Stimulated activated memory B cell treated with anti-CD40 and anti-IgM and Interleukin-4, amounts not matched to agents 10 μg/mL and 1 μg/mL and 100 μg/mL, for 72 hours (primary cell): ENCODE measurements around the gene POLA1.

Source experiments
- ATAC-seq: fragments of 150-1000 bp; cut with Tn5 transposase; 2 replicates; pipeline ENCODE4 v1.10.0; 2021
- H3K27ac Mint-ChIP-seq: one replicate; pipeline ENCODE4 v1.8.0; 2022; ENCODE audit warnings: mild to moderate bottlenecking, mixed read lengths
- H3K27me3 Mint-ChIP-seq: one replicate; pipeline ENCODE4 v1.8.0; 2022; ENCODE audit warnings: mixed read lengths
- H3K36me3 Mint-ChIP-seq: one replicate; pipeline ENCODE4 v1.8.0; 2022; ENCODE audit warnings: mixed read lengths
- H3K4me1 Mint-ChIP-seq: one replicate; pipeline ENCODE4 v1.8.0; 2022; ENCODE audit warnings: mixed read lengths
- H3K4me3 Mint-ChIP-seq: one replicate; pipeline ENCODE4 v1.8.0; 2022; ENCODE audit warnings: mild to moderate bottlenecking, moderate library complexity, mixed read lengths
- H3K9me3 Mint-ChIP-seq: one replicate; pipeline ENCODE4 v1.8.0; 2022; ENCODE audit warnings: mixed read lengths

POLA1 gene

DNA sequence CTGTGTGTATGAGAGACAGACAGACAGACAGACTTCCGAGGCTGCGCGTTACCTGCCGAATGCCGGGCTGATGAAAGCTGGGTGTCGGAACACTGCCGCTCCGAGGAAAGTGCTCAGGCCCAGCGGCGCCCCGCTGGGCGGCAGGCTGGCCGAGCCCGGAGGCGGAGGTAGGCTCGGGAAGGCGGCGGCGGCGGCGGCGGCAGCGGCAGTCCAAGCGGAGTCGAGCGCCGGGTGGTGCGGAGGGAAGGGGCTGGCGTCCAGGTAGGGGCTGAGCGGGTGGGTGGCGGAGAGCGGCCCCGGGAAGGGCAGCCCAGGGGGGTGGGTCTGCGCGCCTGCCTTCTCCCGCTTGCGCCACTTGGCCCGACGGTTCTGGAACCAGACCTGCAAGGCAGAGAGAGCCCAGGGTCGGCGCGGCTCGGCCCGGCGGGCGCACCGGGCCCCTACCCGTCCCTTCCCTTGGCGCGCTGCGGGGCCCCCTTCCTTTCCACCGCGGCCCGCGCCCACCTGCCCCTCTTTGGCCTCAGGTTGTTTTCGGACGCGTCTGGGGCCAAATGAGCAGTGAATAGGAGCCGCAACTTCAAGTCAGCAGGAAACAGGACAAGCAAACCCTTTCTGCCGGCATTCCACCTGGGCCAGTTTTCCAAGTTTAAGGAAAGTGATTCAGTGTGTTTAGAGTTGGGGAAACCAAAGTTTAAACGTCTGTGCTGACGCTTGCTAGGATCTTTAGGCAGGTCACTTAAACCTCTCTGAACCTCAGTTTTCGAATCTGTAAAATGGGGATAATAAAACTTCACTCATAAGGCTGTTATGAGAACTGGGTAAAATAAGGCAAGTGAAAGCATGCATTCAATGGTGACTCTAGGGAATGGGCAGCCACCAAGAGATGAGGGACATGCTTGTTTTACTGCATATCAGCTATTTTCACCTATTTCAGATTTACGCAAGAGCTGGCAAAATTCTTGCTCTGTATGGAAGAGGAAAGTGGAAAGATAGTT is 313.6 kb downstream of the POLA1 start:
- Mint-ChIP-seq H3K36me3 (no peaks in the 10 kb centered on the region), H3K9me3 (no peaks in the 10 kb centered on the region), H3K4me1 (peaks cover 20% of the 10 kb centered on the region), H3K4me3 (peak overlapping the region; percentile 39), H3K27ac (no peak overlapping the region), H3K27me3 (peaks cover 52% of the 10 kb centered on the region)
- no peak for ATAC-seq

- Mint-ChIP-seq H3K36me3 (no peaks in the 10 kb centered on the region), H3K27ac (no peak overlapping the region), H3K4me1 (peaks cover 16% of the 10 kb centered on the region), H3K9me3 (no peaks in the 10 kb centered on the region), H3K27me3 (peaks cover 53% of the 10 kb centered on the region), H3K4me3 (no peak overlapping the region)
- no peak for ATAC-seq
Measured at GRCh38 chrX:25009407-25009806, 315.7 kb downstream of the POLA1 start.

DNA sequence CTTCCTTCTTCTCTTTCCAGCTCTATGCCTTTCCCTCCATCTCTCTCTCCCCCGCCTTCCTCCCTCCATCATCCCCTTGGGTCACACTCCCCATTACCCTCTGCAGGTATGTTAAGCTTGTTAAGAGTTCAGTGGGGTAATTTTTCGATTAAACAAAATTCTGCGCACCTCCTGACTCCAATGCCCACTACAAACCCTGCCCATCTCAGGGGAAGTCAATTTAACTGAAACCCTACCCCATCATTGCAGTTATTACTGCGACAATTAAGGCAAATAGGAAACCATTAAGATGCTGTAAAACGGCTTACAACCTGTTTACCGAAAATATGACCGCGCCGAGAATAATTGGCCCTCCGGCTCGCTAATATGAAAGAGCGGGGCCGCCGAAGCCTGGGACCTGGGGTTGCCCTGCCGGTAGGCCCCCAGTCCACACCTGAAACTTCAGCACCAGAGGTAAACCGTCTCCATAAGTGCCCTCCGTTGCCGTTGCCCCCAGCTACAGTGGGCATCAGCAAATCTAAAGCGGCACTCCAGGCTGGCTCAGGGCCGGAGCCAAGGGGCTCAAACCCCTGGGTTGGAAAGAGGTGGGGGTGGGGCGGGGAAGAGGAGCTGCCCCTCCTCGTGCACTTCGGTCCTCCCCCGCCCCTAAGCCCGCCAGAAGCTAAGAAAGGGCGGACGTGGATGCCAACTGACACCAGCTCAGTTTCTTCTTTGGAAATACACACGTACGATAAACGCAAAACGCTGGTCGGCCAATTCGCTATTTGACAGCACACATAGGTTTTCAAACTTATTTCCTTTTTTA is 317.3 kb downstream of the POLA1 start:
- Mint-ChIP-seq H3K4me1 (peaks cover 14% of the 10 kb centered on the region), H3K9me3 (no peaks in the 10 kb centered on the region), H3K4me3 (no peak overlapping the region), H3K27ac (no peak overlapping the region), H3K36me3 (no peaks in the 10 kb centered on the region), H3K27me3 (peaks cover 60% of the 10 kb centered on the region)
- no peak for ATAC-seq

DNA sequence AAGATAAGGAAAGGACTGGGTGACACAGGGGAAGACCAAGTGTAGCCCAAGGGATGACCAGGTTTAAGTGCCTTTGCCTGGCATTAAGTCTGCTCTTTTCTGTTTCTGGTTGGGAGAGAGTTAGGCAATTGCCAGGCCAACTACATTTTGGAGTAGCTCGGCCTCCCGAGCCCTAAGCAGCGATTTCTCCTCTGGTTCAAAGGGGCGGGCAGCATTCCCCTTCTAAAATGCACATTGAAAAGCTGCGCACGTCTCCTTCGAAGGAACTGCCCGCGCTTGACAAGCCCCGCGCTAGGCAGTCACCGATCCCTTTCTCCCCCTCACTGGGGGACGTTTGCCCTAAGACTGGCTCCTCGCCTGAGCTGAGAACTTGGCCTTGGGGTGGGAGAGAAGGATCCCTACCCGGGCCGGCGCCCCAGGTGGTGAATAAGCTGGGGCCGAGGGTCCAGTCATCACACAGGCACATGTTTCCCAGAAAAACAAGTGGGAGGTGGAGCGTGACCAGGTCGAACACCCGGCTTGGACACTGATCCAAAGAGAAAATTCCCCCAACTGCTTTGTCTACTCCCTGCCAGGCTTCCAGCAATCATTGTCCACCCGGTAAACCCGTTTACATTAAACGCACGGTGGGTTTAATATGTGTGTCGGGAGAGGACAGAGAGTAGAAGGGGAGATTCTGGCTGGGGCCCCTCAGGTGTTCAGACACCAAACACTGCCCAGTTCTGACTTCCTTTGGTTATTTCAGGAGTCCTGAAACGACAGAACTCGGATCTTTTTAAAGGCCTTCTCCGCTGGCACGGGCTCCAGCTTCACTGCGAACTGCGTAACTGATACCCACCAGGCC is 318.1 kb downstream of the POLA1 start:
- no peak overlapping the region for H3K4me3 Mint-ChIP-seq
- H3K27me3 Mint-ChIP-seq = peaks cover 60% of the 10 kb centered on the region
- peaks cover 9% of the 10 kb centered on the region for H3K4me1 Mint-ChIP-seq
- no peak overlapping the region for H3K27ac Mint-ChIP-seq
- ATAC-seq = no peak
- no peaks in the 10 kb centered on the region for H3K36me3 Mint-ChIP-seq
- no peaks in the 10 kb centered on the region for H3K9me3 Mint-ChIP-seq

DNA sequence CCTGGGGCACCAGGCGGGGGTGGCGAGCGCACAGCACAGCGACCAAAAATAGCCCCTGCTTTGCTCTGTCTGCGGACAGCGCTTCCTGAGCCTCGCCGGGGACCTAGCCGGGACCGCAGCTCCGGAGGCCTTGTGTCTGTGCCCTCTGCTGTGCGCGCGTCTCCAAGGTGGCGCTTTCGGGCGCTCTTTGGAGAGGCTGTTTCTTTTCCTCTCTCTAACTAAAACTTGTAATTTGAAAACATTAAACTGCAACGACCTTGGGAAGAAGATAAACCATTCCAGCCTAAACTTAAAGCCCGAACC is 318.7 kb downstream of the POLA1 start:
- peaks cover 9% of the 10 kb centered on the region for H3K4me1 Mint-ChIP-seq
- no peaks in the 10 kb centered on the region for H3K9me3 Mint-ChIP-seq
- H3K27ac Mint-ChIP-seq = no peak overlapping the region
- no peak overlapping the region for H3K4me3 Mint-ChIP-seq
- peaks cover 63% of the 10 kb centered on the region for H3K27me3 Mint-ChIP-seq
- H3K36me3 Mint-ChIP-seq = no peaks in the 10 kb centered on the region
- no peak for ATAC-seq

- Mint-ChIP-seq H3K4me3 (peak overlapping the region; percentile 79), H3K27ac (no peak overlapping the region), H3K4me1 (peaks cover 9% of the 10 kb centered on the region), H3K36me3 (no peaks in the 10 kb centered on the region), H3K27me3 (peaks cover 69% of the 10 kb centered on the region), H3K9me3 (no peaks in the 10 kb centered on the region)
- no peak for ATAC-seq
Measured at GRCh38 chrX:25012793-25013631, 319.3 kb downstream of the POLA1 start.

GRCh38 chrX:25013632-25014365 is 320.1 kb downstream of the POLA1 start:
- peaks cover 9% of the 10 kb centered on the region for H3K4me1 Mint-ChIP-seq
- no peaks in the 10 kb centered on the region for H3K9me3 Mint-ChIP-seq
- ATAC-seq = peak; percentile 48
- peak overlapping the region; percentile 45 for H3K27ac Mint-ChIP-seq
- peaks cover 69% of the 10 kb centered on the region for H3K27me3 Mint-ChIP-seq
- no peaks in the 10 kb centered on the region for H3K36me3 Mint-ChIP-seq
- peak overlapping the region; percentile 71 for H3K4me3 Mint-ChIP-seq

DNA sequence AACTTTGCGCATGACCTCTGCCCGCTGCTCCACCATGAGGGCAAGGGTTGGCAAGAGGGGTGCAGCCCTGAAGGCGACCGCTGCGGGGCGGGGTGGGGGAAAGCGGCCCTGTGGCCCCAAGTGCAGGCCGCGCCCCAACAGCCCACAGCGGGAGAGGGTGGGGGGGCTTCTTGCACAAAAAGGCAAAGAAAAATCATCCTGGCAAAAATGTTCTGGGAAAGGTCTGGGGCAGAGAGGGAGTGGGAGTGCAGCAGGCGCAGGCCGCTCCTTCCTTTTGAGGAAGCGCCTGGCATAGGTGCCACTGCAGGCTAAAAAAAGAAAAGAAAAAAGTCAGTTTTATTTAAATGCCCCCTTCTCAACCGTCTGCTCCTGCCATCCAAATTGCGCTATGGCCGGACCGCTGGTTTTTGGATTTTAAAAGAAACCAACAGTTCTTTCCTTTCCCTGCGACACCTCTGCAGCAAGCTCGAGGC is 320.7 kb downstream of the POLA1 start:
- no peak for ATAC-seq
- no peaks in the 10 kb centered on the region for H3K36me3 Mint-ChIP-seq
- peak overlapping the region; percentile 71 for H3K4me3 Mint-ChIP-seq
- H3K27ac Mint-ChIP-seq = peak overlapping the region; percentile 45
- H3K27me3 Mint-ChIP-seq = peaks cover 69% of the 10 kb centered on the region
- H3K4me1 Mint-ChIP-seq = peaks cover 9% of the 10 kb centered on the region
- H3K9me3 Mint-ChIP-seq = no peaks in the 10 kb centered on the region

DNA sequence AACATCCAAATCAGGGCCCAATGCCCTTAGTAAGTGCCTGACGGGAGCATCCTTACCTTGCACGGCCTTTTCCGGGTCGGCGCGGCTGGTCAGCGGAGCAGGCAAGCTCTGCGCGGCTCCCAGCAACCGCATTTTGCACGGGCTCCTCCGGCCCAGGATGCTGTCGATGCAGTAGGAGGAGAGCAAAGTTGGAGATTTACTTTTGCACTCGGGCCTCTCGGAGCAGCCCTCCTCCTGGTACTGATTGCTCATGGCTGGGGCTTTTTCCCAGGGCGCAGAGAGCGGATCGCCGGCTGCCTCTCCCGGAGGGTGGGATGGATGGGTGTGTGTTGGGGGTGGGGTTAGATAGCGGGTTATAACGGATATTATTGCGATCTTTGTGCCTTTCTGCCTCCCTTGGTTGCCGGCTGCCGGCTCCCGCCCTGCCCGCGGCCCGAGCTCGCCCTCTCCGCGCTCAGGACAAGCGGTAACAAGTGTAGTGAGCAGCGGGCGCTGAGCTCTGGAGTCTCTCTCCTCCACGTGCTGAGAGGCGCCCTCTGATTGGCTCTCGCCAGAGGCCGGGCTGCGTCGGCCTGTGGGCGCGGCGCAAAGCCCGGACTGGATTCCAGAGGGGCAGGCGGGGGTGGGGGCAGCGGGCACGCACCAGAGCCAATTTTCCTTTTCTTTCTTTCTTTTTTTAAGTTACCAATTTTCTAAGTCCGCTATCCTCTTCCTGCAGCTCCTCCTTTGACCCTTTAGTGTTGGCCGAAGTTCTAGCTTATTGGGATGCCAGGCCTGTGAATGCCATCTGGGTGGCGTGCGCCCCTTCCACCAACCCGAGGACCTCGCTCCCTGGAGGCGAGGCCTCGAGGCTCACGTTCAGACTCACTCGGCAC is 322.0 kb downstream of the POLA1 start, which contains the start of gene ARX:
Gene ARX, minus strand, starts transcription at position 480 of the 875 bp plus-strand sequence. Its CDS starts 228 bp downstream, at position 252.
- Mint-ChIP-seq H3K4me1 (peaks cover 14% of the 10 kb centered on the region), H3K36me3 (no peaks in the 10 kb centered on the region), H3K9me3 (no peaks in the 10 kb centered on the region), H3K4me3 (no peak within 1 kb of the TSS), H3K27ac (no peak within 1 kb of the TSS), H3K27me3 (peaks cover 70% of the 10 kb centered on the region)
- ATAC-seq = no peak

- no peaks in the 10 kb centered on the region for H3K36me3 Mint-ChIP-seq
- no peak overlapping the region for H3K4me3 Mint-ChIP-seq
- H3K4me1 Mint-ChIP-seq = peaks cover 16% of the 10 kb centered on the region
- H3K27ac Mint-ChIP-seq = no peak overlapping the region
- H3K9me3 Mint-ChIP-seq = no peaks in the 10 kb centered on the region
- ATAC-seq = no peak
- peaks cover 67% of the 10 kb centered on the region for H3K27me3 Mint-ChIP-seq
Measured at GRCh38 chrX:25016361-25016671, 322.6 kb downstream of the POLA1 start.

DNA sequence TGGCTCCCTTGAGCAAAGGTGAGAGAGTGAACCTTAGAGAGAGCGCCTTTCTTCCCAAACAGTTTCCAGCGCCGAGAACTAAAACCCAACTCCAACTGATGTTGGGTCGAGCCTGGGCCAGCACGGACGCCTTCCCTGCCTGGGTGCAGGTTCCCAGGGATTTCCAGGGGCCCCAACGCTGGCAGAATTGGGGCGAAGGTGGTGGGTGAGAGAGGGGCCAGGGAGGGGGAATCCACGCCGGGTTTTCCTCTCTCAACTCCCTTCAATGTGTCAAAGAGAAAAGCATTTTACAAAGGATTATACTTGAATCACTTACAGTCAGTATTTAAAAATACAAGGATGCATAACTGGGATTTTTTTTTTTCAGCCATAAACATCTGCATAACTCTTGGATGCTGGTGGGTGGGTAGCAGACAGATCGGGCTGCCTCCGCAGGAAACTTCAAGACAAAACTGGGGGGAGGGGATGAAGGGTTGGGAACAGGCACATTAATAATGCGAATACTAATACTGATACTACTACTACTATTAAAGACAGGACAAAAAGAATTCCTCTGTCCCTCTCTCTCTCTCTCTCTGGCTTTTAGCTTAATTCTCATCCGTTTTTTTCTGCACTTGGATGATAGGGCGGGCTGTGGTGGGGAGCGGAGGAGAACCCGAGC is 323.4 kb downstream of the POLA1 start:
- Mint-ChIP-seq H3K9me3 (no peaks in the 10 kb centered on the region), H3K4me3 (no peak overlapping the region), H3K27me3 (peaks cover 70% of the 10 kb centered on the region), H3K4me1 (peaks cover 24% of the 10 kb centered on the region), H3K27ac (no peak overlapping the region), H3K36me3 (no peaks in the 10 kb centered on the region)
- ATAC-seq = no peak

- no peak for ATAC-seq
- Mint-ChIP-seq H3K36me3 (no peaks in the 10 kb centered on the region), H3K27me3 (peaks cover 75% of the 10 kb centered on the region), H3K4me3 (no peak overlapping the region), H3K9me3 (no peaks in the 10 kb centered on the region), H3K4me1 (peaks cover 27% of the 10 kb centered on the region), H3K27ac (no peak overlapping the region)
Measured at GRCh38 chrX:25017667-25018247, 324.0 kb downstream of the POLA1 start.
